GM12864 (cell line): ENCODE data around the gene RUFY3.

Source experiments
- DNase-seq: peaks from one replicate; pipeline ENCODE4 v3.0.0-alpha.2; 2011; ENCODE audit warnings: low read depth
- H3K4me3 ChIP-seq: 2 replicates; pipeline ENCODE4 v1.5.1; 2011; ENCODE audit warnings: mild to moderate bottlenecking, low read depth, low read length, control low read depth
- CTCF ChIP-seq: IDR thresholded peaks from 2 replicates; pipeline ENCODE4 v1.5.1; 2011; ENCODE audit warnings: low read depth, mild to moderate bottlenecking, moderate library complexity, low read length, control low read depth, inconsistent platforms; ENCODE audit errors: missing control alignments

Gene RUFY3

DNA sequence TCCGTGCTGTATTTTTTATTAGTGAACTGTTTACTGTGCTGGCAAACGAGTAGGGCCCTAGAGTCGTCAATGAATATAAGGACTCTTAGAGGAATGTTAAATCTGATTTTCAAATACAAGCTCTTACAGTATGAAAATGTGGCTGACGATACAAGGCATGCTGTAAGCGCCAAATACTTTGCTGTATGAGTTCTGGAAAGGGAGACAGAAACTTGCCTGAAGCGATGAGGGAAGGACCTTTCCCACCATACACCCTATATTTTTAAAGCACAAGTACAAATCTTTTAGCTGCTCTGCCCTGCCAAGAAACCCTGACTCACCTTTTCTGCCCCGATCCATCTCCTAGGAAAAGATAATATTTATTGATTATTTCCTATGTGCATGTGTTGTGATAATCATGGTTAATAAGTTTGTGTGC is 15.7 kb upstream of the RUFY3 start:
- peak overlapping the region; percentile 83 for H3K4me3 ChIP-seq
- no peak for DNase-seq
- no peak for TF ChIP-seq CTCF

- DNase-seq = no peak
- no peak for TF ChIP-seq CTCF
- peak overlapping the region; percentile 83; the same call in 1 of the 2 replicates for H3K4me3 ChIP-seq
Observed at GRCh38 chr4:70706516-70706915, 15.2 kb upstream of the RUFY3 start.

DNA sequence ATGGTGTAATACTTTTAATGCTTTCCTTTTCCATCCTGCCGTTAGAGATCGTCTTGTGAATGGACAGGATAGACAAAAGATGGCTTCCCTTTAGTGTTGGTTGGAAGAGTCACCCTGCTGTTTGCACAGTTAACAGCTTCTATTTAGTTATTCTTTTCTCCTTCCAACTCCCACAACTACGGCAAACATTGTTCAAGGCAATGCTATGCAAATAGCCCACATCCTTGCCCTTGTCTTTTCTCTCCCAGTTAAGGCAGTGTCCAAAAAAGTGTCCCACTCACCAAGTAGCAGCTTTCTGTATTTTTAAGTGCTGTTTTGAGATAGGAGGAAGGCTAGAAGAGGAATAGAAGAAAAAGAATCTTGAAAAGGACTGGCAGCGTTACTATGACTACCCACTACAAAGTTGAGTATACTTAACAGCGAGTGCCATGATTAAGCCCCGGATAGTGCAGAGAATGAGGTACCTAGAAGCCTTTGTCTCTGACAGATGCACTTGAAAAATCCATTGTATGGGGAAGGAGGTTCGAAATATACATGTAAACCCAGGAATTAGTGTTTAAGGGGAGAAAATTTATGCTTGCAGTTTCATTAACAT is 12.1 kb upstream of the RUFY3 start:
- no peak overlapping the region for H3K4me3 ChIP-seq
- DNase-seq = no peak
- no peak for TF ChIP-seq CTCF

GRCh38 chr4:70711599-70711998 is 10.2 kb upstream of the RUFY3 start:
- TF ChIP-seq CTCF = no peak
- no peak overlapping the region for H3K4me3 ChIP-seq
- DNase-seq = no peak

GRCh38 chr4:70712150-70712549 is 9.6 kb upstream of the RUFY3 start:
- DNase-seq = no peak
- no peak for TF ChIP-seq CTCF
- no peak overlapping the region for H3K4me3 ChIP-seq

GRCh38 chr4:70712604-70713452 is 8.9 kb upstream of the RUFY3 start:
- peak overlapping the region; percentile 0; the same call in 1 of the 2 replicates for H3K4me3 ChIP-seq
- DNase-seq = no peak
- TF ChIP-seq CTCF = no peak
